HPDE6-E6E7 (cell line): Measurements from ENCODE around the gene TSPAN15.

ENCODE experiments used
- DNase-seq: peaks from one replicate; pipeline ENCODE4 v3.0.0; 2011; ENCODE audit warnings: missing footprints; ENCODE audit errors: extremely low spot score

Gene TSPAN15

GRCh38 chr10:69553328-69553727 is 102.1 kb downstream of the TSPAN15 start:
- DNase-seq: no peak

- DNase-seq: no peak
Observed at GRCh38 chr10:69554611-69555010, 103.3 kb downstream of the TSPAN15 start.
